GM18873 (cell line): Measurements from ENCODE around the gene TNNI2.

Experiments
- ATAC-seq: cut with Tn5 transposase; IDR thresholded peaks from one replicate; pipeline ENCODE4 v1.9.1; 2021; ENCODE audit warnings: mild to moderate bottlenecking, moderate library complexity, moderate number of reproducible peaks; ENCODE audit not compliant: unreplicated experiment, low FRiP score

Gene TNNI2

GRCh38 chr11:1820463-1821325 is 18.1 kb upstream of the TNNI2 start:
- ATAC-seq = no peak

- no peak for ATAC-seq
Observed at GRCh38 chr11:1821562-1821961, 17.2 kb upstream of the TNNI2 start.

- ATAC-seq = no peak
Observed at GRCh38 chr11:1822648-1823375, 16.0 kb upstream of the TNNI2 start.

- no peak for ATAC-seq
Observed at GRCh38 chr11:1823376-1824220, 15.2 kb upstream of the TNNI2 start.

GRCh38 chr11:1824221-1825038 is 14.4 kb upstream of the TNNI2 start:
- no peak for ATAC-seq

- ATAC-seq = no peak
Observed at GRCh38 chr11:1825039-1825740, 13.6 kb upstream of the TNNI2 start.

- ATAC-seq = no peak
Observed at GRCh38 chr11:1825785-1826451, 12.9 kb upstream of the TNNI2 start.

GRCh38 chr11:1826552-1827094 is 12.2 kb upstream of the TNNI2 start:
- ATAC-seq = no peak

GRCh38 chr11:1827095-1827813 is 11.5 kb upstream of the TNNI2 start:
- no peak for ATAC-seq

- ATAC-seq = no peak
Observed at GRCh38 chr11:1827931-1828330, 10.8 kb upstream of the TNNI2 start.

- ATAC-seq = no peak
Observed at GRCh38 chr11:1828542-1828941, 10.2 kb upstream of the TNNI2 start.

GRCh38 chr11:1829039-1829820 is 9.6 kb upstream of the TNNI2 start:
- ATAC-seq = no peak

- no peak for ATAC-seq
Observed at GRCh38 chr11:1830004-1830321, 8.8 kb upstream of the TNNI2 start.

GRCh38 chr11:1830322-1831223 is 8.2 kb upstream of the TNNI2 start:
- ATAC-seq = no peak

GRCh38 chr11:1831338-1832210 is 7.2 kb upstream of the TNNI2 start:
- ATAC-seq = no peak
